Gastroesophageal sphincter (tissue), 3 donors: ENCODE results near the gene SNAPC4.

ENCODE experiments used
- EP300 ChIP-seq: sonication (generic); formaldehyde crosslinking; IDR thresholded peaks from one replicate; pipeline ENCODE4 v1.6.1; 2017; ENCODE audit warnings: antibody characterized with exemption, mild to moderate bottlenecking
- POLR2A ChIP-seq, 2 donors: fragments of 450-650 bp; IDR thresholded peaks; one replicate each; pipeline ENCODE4 v1.6.1; 2017; ENCODE audit warnings: antibody characterized with exemption in 2 of 2, mild to moderate bottlenecking in 2 of 2, moderate library complexity in 1 of 2
- POLR2AphosphoS5 ChIP-seq: sonication (generic); formaldehyde crosslinking; IDR thresholded peaks from one replicate; pipeline ENCODE4 v1.6.1; 2017; ENCODE audit warnings: antibody characterized with exemption
- TF ChIP-seq, protein P1 (sequence below), 4 experiments: fragments of 200-600 bp in 2 of 4; fragments of 450-650 bp in 2 of 4; sonication (generic) in 1 of 4; IDR thresholded peaks; one replicate each; pipeline ENCODE4 v1.5.1; 2017 to 2019; ENCODE audit warnings: antibody characterized with exemption in 4 of 4, mild to moderate bottlenecking in 2 of 4, moderate library complexity in 2 of 4

DNA sequence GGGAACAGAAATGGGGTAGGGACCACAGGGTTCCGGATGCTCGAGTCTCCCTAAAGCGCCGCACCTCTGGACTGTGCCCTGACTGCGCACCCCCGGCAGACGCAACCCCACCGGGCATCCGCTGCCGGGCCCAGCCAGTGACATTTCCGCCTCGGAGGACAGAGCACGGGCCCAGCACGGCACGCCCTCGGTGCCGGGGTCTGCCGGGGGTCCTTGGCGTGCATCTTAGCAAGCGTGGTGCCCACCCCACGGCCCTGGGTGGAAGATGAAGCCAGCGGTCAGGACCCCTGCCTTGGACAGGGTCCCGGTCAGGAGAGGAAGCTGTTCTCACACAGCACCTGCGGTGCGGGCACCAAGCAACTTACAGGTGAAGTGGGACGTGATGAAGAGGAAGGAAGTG lies 32.6 kb upstream of the SNAPC4 start:
- no peak for TF ChIP-seq POLR2A (IDR thresholded peaks at IDR 0.05)
- TF ChIP-seq, protein P1, sequence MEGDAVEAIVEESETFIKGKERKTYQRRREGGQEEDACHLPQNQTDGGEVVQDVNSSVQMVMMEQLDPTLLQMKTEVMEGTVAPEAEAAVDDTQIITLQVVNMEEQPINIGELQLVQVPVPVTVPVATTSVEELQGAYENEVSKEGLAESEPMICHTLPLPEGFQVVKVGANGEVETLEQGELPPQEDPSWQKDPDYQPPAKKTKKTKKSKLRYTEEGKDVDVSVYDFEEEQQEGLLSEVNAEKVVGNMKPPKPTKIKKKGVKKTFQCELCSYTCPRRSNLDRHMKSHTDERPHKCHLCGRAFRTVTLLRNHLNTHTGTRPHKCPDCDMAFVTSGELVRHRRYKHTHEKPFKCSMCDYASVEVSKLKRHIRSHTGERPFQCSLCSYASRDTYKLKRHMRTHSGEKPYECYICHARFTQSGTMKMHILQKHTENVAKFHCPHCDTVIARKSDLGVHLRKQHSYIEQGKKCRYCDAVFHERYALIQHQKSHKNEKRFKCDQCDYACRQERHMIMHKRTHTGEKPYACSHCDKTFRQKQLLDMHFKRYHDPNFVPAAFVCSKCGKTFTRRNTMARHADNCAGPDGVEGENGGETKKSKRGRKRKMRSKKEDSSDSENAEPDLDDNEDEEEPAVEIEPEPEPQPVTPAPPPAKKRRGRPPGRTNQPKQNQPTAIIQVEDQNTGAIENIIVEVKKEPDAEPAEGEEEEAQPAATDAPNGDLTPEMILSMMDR (IDR thresholded peaks at IDR 0.05): no peak
- no peak for TF ChIP-seq EP300
- TF ChIP-seq POLR2AphosphoS5: no peak
